OCI-LY1 (cell line): ENCODE data around the gene MEPCE.

ENCODE experiments used
- EZH2 ChIP-seq: fragments of 200-600 bp; sonication (generic), shearing (Covaris generic); IDR thresholded peaks from 2 replicates; pipeline ENCODE4 v1.8.0; 2017; ENCODE audit warnings: borderline replicate concordance, mixed run types, mild to moderate bottlenecking, antibody characterized with exemption, low read length, moderate library complexity, mixed read lengths
- TF ChIP-seq, protein P1 (sequence below): fragments of 200-600 bp; sonication (generic), shearing (Covaris generic); IDR thresholded peaks from 2 replicates; pipeline ENCODE4 v1.5.1; 2017; ENCODE audit warnings: mild to moderate bottlenecking, antibody characterized with exemption, low read length, moderate library complexity, mixed read lengths

DNA sequence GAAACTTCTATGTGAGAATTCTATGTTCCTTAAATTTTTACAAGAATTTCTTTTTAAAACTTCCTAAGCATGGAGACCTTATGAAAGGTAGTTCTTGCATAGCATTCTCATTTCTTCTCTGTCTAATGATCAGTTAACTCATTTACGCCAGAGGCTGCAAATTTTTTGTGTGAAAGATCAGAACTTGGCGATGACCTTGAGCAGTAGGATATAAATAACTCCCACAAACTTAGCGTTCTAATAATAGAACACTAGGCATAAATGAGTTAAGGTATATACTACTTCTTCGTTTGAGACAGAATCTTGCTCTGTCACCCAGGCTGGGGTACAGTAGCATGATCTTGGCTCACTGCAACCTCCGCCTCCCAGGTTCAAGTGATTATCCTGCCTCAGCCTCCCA lies 42.7 kb upstream of the MEPCE start:
- TF ChIP-seq, protein P1, sequence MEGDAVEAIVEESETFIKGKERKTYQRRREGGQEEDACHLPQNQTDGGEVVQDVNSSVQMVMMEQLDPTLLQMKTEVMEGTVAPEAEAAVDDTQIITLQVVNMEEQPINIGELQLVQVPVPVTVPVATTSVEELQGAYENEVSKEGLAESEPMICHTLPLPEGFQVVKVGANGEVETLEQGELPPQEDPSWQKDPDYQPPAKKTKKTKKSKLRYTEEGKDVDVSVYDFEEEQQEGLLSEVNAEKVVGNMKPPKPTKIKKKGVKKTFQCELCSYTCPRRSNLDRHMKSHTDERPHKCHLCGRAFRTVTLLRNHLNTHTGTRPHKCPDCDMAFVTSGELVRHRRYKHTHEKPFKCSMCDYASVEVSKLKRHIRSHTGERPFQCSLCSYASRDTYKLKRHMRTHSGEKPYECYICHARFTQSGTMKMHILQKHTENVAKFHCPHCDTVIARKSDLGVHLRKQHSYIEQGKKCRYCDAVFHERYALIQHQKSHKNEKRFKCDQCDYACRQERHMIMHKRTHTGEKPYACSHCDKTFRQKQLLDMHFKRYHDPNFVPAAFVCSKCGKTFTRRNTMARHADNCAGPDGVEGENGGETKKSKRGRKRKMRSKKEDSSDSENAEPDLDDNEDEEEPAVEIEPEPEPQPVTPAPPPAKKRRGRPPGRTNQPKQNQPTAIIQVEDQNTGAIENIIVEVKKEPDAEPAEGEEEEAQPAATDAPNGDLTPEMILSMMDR, result no peak
- no peak for TF ChIP-seq EZH2
